Fibroblast of villous mesenchyme (primary cell): ENCODE measurements around the gene NHERF1. TPM values are rescaled to one million over a fixed set of nuclear protein-coding genes. Genes with fewer than 3 reads are reported as not detected.

Experiments used
- DNase-seq: peaks from one replicate; pipeline ENCODE4 v3.0.0-alpha.2; 2010; ENCODE audit warnings: low read depth
- H3K4me3 ChIP-seq: 2 replicates; pipeline ENCODE4 v1.5.1; 2011; ENCODE audit warnings: low read depth, mild to moderate bottlenecking, low read length
- CTCF ChIP-seq: IDR thresholded peaks from 2 replicates; pipeline ENCODE4 v1.5.1; 2012; ENCODE audit warnings: low read depth, mild to moderate bottlenecking, low read length; ENCODE audit not compliant: insufficient read depth
- total RNA-seq: library from RNA; depleted of rRNA; stranded (reverse); fragments of >200 nt; gene quantifications from 2 replicates; pipeline ENCODE4 v1.2.3, GENCODE V29; 2012

NHERF1 gene
- total RNA-seq, 1 donor = 20.7 TPM

DNA sequence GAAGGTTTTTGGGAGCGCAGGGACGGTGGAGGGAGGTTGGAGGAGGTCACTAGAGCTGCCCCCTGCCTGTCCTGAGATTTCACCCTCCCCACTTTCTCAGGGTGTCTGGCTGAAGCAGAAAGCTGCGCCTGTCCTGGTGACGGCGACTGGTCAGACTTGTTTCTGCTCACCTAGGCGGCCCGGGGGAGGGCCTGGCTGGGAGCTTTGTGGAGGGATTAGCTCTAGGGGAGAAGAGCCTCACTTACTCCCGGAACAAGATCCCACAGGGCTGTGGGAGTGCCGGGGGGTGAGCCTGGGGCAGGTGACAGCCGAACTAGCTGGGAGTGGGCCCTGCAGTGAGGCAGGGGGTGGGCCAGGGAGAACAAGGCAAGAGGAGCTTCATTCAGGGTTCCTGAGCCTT is 11.5 kb downstream of the NHERF1 start:
- TF ChIP-seq CTCF = no peak
- DNase-seq = no peak
- H3K4me3 ChIP-seq = no peak overlapping the region

DNA sequence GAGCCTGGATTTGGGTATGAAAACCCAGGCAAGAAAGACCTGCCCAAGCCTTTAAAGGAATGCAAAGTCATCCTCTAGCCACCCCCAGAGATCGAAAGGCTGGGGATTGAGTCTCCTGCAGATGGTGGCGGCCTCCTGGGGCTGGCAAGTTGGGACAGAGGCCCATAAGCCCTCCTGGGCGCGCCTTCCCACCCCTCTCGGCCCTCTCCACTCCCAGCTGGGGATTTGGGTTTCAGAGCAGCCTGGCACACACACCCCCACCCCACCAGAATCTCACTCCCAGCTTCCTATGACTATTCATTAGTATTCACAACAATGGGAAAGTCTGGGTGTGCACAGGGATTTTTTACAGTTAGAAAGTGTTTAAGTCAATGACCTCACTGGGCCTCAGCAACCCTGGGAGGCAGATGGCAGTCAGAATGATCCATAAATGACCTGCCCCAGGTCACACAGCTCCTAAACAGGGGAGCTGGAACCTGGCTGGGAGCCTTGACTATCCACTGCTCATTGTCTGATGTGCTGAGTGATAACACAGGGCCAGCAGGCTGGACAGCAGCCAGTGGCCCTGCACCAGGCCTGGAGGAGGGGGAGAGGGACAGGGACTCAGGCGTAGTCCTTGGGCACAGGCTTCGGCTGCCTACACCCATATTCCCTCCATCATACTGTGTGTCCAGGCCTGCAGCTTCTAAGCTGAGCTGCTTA is 12.1 kb downstream of the NHERF1 start:
- TF ChIP-seq CTCF = no peak
- DNase-seq = no peak
- no peak overlapping the region for H3K4me3 ChIP-seq

- TF ChIP-seq CTCF = no peak
- no peak overlapping the region for H3K4me3 ChIP-seq
- no peak for DNase-seq
Observed at GRCh38 chr17:74761419-74761818, 13.0 kb downstream of the NHERF1 start.

DNA sequence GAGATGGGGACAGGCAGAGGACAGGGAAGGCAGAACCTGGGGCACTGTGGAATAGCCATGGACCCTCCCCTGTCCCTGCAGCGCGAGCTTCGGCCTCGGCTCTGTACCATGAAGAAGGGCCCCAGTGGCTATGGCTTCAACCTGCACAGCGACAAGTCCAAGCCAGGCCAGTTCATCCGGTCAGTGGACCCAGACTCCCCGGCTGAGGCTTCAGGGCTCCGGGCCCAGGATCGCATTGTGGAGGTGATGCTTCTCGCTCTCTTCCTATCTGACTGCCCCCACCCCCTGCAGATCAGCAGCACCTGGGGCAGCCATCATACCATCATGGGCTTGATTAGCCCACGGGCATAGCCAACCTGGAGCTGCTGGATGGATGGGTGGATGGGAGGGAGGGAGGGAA is 13.5 kb downstream of the NHERF1 start:
- no peak for DNase-seq
- no peak for TF ChIP-seq CTCF
- H3K4me3 ChIP-seq = no peak overlapping the region

DNA sequence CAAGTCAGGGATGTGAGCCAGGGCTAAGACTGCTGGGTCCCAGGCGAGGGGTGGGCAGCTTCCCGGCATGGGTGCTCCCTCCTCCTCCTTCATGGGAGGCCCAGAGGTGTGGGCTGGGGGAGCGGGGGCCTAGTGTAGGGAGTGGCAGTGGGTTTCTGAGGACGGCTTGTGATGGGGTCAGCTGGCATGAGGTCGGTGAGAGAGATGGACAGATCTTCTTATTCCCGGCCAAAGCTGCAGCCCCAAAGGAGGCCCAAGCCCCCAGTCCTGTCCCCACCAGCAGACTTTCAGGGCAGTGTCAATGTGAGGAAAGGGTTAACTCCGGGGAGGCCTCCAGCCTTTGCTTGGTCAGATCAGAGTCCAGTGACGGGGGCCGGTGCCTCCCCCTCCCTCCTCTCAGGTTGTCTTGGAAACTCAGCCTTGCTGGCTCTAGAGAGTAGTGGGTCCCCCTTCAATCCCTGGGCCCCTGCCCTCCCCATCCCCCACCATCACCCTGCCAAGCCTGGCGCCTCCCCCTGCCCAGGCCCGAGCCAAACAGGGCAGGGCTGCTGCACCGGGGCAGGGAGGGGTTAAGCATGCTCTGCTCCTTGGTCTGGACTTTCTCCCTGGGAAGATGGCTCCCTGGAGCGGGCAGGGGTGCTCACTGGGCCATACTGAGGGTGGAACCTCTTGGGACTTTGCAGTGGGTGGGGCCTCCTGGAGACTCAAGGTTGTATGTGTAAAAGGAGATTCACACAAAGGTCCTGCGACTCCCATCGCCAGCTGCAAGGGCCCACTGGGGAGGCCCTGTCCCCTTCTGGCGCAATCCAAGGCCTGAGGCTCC is 15.3 kb downstream of the NHERF1 start:
- DNase-seq = no peak
- no peak for TF ChIP-seq CTCF
- H3K4me3 ChIP-seq = no peak overlapping the region

- no peak for TF ChIP-seq CTCF
- no peak for DNase-seq
- no peak overlapping the region for H3K4me3 ChIP-seq
Observed at GRCh38 chr17:74764751-74765286, 16.4 kb downstream of the NHERF1 start.
